H9 (cell line): ENCODE results near the gene ATF6. TPM values are rescaled to one million over a fixed set of nuclear protein-coding genes. Genes with fewer than 3 reads are reported as not detected.

Source experiments
- DNase-seq: peaks from one replicate; pipeline ENCODE4 v3.0.0-alpha.2; 2017
- H2AFZ ChIP-seq: one replicate; pipeline ENCODE4 v1.6.1; 2013; ENCODE audit warnings: mild to moderate bottlenecking, low read length, control low read depth, moderate library complexity
- H2AK5ac ChIP-seq: 2 replicates; pipeline ENCODE4 v1.6.1; 2013; ENCODE audit warnings: low read length, control low read depth, mixed read lengths; ENCODE audit not compliant: insufficient read length
- H2BK120ac ChIP-seq: one replicate; pipeline ENCODE4 v1.6.1; 2013; ENCODE audit warnings: low read depth, mild to moderate bottlenecking, low read length, control low read depth, inconsistent platforms; ENCODE audit not compliant: poor library complexity, severe bottlenecking
- H2BK12ac ChIP-seq: 2 replicates; pipeline ENCODE4 v1.6.1; 2013; ENCODE audit warnings: low read length, control low read depth, mixed read lengths, low read depth; ENCODE audit not compliant: insufficient read length
- H2BK15ac ChIP-seq: 2 replicates; pipeline ENCODE4 v1.6.1; 2013; ENCODE audit warnings: low read depth, low read length, control low read depth
- H2BK20ac ChIP-seq: one replicate; pipeline ENCODE4 v1.6.1; 2013; ENCODE audit warnings: low read depth, mild to moderate bottlenecking, low read length, control low read depth, inconsistent platforms; ENCODE audit not compliant: poor library complexity, severe bottlenecking
- H2BK5ac ChIP-seq: 2 replicates; pipeline ENCODE4 v1.6.1; 2013; ENCODE audit warnings: low read length, control low read depth, mixed read lengths; ENCODE audit not compliant: insufficient read length
- H3K14ac ChIP-seq: 2 replicates; pipeline ENCODE4 v1.6.1; 2013; ENCODE audit warnings: low read length, control low read depth; ENCODE audit not compliant: insufficient read depth
- H3K18ac ChIP-seq: 2 replicates; pipeline ENCODE4 v1.6.1; 2013; ENCODE audit warnings: low read depth, mild to moderate bottlenecking, mixed read lengths, low read length, control low read depth; ENCODE audit not compliant: insufficient read length
- H3K23ac ChIP-seq: 2 replicates; pipeline ENCODE4 v1.6.1; 2013; ENCODE audit warnings: low read length, control low read depth, mixed read lengths, low read depth; ENCODE audit not compliant: insufficient read length
- H3K23me2 ChIP-seq: 2 replicates; pipeline ENCODE4 v1.6.1; 2013; ENCODE audit warnings: low read depth, mild to moderate bottlenecking, mixed read lengths, low read length, control low read depth; ENCODE audit not compliant: insufficient read length, poor library complexity, severe bottlenecking
- H3K27ac ChIP-seq: 2 replicates; pipeline ENCODE4 v1.5.1; 2013; ENCODE audit warnings: low read length, control low read depth, mixed read lengths, low read depth; ENCODE audit not compliant: insufficient read length
- H3K27me3 ChIP-seq: 2 replicates; pipeline ENCODE4 v1.6.1; 2013; ENCODE audit warnings: low read length, control low read depth, inconsistent platforms; ENCODE audit not compliant: insufficient read depth
- H3K4ac ChIP-seq: 2 replicates; pipeline ENCODE4 v1.6.1; 2013; ENCODE audit warnings: low read depth, mild to moderate bottlenecking, control low read depth, inconsistent platforms, low read length, moderate library complexity
- H3K4me1 ChIP-seq: 2 replicates; pipeline ENCODE4 v1.6.1; 2013; ENCODE audit warnings: low read length, control low read depth, inconsistent platforms; ENCODE audit not compliant: insufficient read depth
- H3K4me2 ChIP-seq: 2 replicates; pipeline ENCODE4 v1.6.1; 2013; ENCODE audit warnings: low read length, control low read depth, mixed read lengths; ENCODE audit not compliant: insufficient read length, insufficient read depth
- H3K56ac ChIP-seq: 2 replicates; pipeline ENCODE4 v1.6.1; 2013; ENCODE audit warnings: low read depth, mild to moderate bottlenecking, mixed read lengths, low read length, control low read depth; ENCODE audit not compliant: insufficient read length
- H3K79me1 ChIP-seq: 2 replicates; pipeline ENCODE4 v1.6.1; 2013; ENCODE audit warnings: low read depth, mild to moderate bottlenecking, moderate library complexity, low read length, control low read depth, inconsistent platforms; ENCODE audit not compliant: insufficient read depth, poor library complexity, severe bottlenecking
- H3K79me2 ChIP-seq: 2 replicates; pipeline ENCODE4 v1.6.1; 2013; ENCODE audit warnings: low read length, control low read depth, inconsistent platforms; ENCODE audit not compliant: insufficient read depth
- H3K9ac ChIP-seq: 2 replicates; pipeline ENCODE4 v1.6.1; 2013; ENCODE audit warnings: low read length, control low read depth, mixed read lengths; ENCODE audit not compliant: insufficient read length; ENCODE audit errors: extremely low read depth
- H3K9me3 ChIP-seq: one replicate; pipeline ENCODE4 v1.6.1; 2013; ENCODE audit warnings: low read depth, low read length, inconsistent platforms; ENCODE audit not compliant: control insufficient read depth
- H3T11ph ChIP-seq: one replicate; pipeline ENCODE4 v1.6.1; 2013; ENCODE audit warnings: mild to moderate bottlenecking, low read length, control low read depth, inconsistent platforms
- H4K20me1 ChIP-seq: one replicate; pipeline ENCODE4 v1.6.1; 2013; ENCODE audit not compliant: control insufficient read depth, insufficient read length, insufficient read depth
- H4K5ac ChIP-seq: 2 replicates; pipeline ENCODE4 v1.6.1; 2013; ENCODE audit warnings: low read depth, mild to moderate bottlenecking, mixed read lengths, low read length, control low read depth; ENCODE audit not compliant: insufficient read length
- H4K8ac ChIP-seq: replicated peaks from 2 replicates; pipeline ENCODE4 v1.6.1; 2013; ENCODE audit warnings: low read length, control low read depth, mixed read lengths, low read depth; ENCODE audit not compliant: insufficient read length
- H4K91ac ChIP-seq: 2 replicates; pipeline ENCODE4 v1.6.1; 2013; ENCODE audit warnings: low read depth, mild to moderate bottlenecking, moderate library complexity, mixed read lengths, low read length, control low read depth; ENCODE audit not compliant: insufficient read length
- H3K27ac Mint-ChIP-seq, 3 experiments: 2 replicates in 2 of 3; 3 replicates in 1 of 3; pipeline ENCODE4 v1.8.0; 2020 to 2021; ENCODE audit warnings: mixed read lengths in 3 of 3, mild to moderate bottlenecking in 1 of 3, moderate library complexity in 1 of 3
- H3K27me3 Mint-ChIP-seq: 2 replicates; pipeline ENCODE4 v1.8.0; 2021; ENCODE audit warnings: low read depth, mild to moderate bottlenecking, moderate library complexity, mixed read lengths
- H3K36me3 Mint-ChIP-seq, 3 experiments: 2 replicates in 2 of 3; 3 replicates in 1 of 3; pipeline ENCODE4 v1.8.0; 2020 to 2021; ENCODE audit warnings: low read depth in 3 of 3, mixed read lengths in 3 of 3; ENCODE audit not compliant: insufficient read depth in 1 of 3
- H3K4me1 Mint-ChIP-seq, 2 experiments: 2 replicates each; pipeline ENCODE4 v1.8.0; 2020; ENCODE audit warnings: mixed read lengths in 2 of 2
- H3K4me3 Mint-ChIP-seq, 2 experiments: 2 replicates in 1 of 2; 3 replicates in 1 of 2; pipeline ENCODE4 v1.8.0; 2020 to 2021; ENCODE audit warnings: mild to moderate bottlenecking in 2 of 2, mixed read lengths in 2 of 2, moderate library complexity in 1 of 2
- H3K9me3 Mint-ChIP-seq, 2 experiments: 2 replicates in 1 of 2; 3 replicates in 1 of 2; pipeline ENCODE4 v1.8.0; 2020; ENCODE audit warnings: mild to moderate bottlenecking in 2 of 2, mixed read lengths in 2 of 2, moderate library complexity in 1 of 2
- CTCF ChIP-seq: fragments of 200-600 bp; sonication (generic); conservative IDR thresholded peaks from 3 replicates; pipeline ENCODE4 v1.8.0; 2021; ENCODE audit warnings: antibody characterized with exemption, mild to moderate bottlenecking
- whole genome bisulfite sequencing: extraction: QIAGEN DNeasy Blood & Tissue Kit; methylation state at CpG from one replicate; pipeline ENCODE4 v1.1.7; 2013; ENCODE audit warnings: missing lambda C conversion rate, low lambda C conversion rate, mixed read lengths; ENCODE audit not compliant: insufficient read length; ENCODE audit errors: extremely low coverage; 5-methylcytosine and 5-hydroxymethylcytosine counted together
- total RNA-seq: library from RNA; stranded (reverse); gene quantifications from 2 replicates; pipeline ENCODE4 v1.2.1, GENCODE V29; 2021

ATF6 gene
- total RNA-seq, 1 experiment from 2014 or later, result 11.2 TPM

- Histone ChIP-seq H4K20me1 (no peaks in the 10 kb centered on the region), H2AK5ac (no peak overlapping the region), H4K91ac (no peak overlapping the region), H2BK12ac (no peak overlapping the region), H3K9ac (no peak overlapping the region), H3K14ac (no peak overlapping the region), H3K27me3 (no peaks in the 10 kb centered on the region), H2BK5ac (no peak overlapping the region), H3K4me1 (no peaks in the 10 kb centered on the region), H4K5ac (no peak overlapping the region), H3K4ac (no peak overlapping the region), H3K4me2 (no peak overlapping the region), H4K8ac (no peak overlapping the region), H3K27ac (no peak overlapping the region), H3K23ac (no peak overlapping the region), H3K9me3 (peaks cover 5% of the 10 kb centered on the region), H3K18ac (no peak overlapping the region), H3K79me1 (no peaks in the 10 kb centered on the region), H2BK120ac (no peak overlapping the region), H3K79me2 (no peaks in the 10 kb centered on the region), H2BK15ac (no peak overlapping the region), H3K56ac (no peak overlapping the region), H3K23me2 (no peaks in the 10 kb centered on the region), H2BK20ac (no peak overlapping the region), H2AFZ (no peak overlapping the region), H3T11ph (no peak overlapping the region)
- Mint-ChIP-seq H3K4me3 (no peak overlapping the region), H3K36me3 (peaks cover 2 to 8% (median 5%) of the 10 kb centered on the region in 3 experiments; a peak in 5 of 7 replicates), H3K27ac (no peak overlapping the region), H3K4me1 (no peaks in the 10 kb centered on the region), H3K27me3 (peaks cover 5% of the 10 kb centered on the region), H3K9me3 (peaks cover 5 to 11% of the 10 kb centered on the region in 2 experiments)
- no CpG with 5 or more reads among the region's 5 CpGs for WGBS
- no peak for DNase-seq
- no peak for TF ChIP-seq CTCF
These were observed 216.4 kb downstream of the ATF6 start for GRCh38 chr1:161982507-161982895.
